Adrenal gland (tissue), 12 donors: ENCODE results near the gene UBA52. TPM values are rescaled to one million over a fixed set of nuclear protein-coding genes. Genes with fewer than 3 reads are reported as not detected.

ENCODE experiments used
- DNase-seq, 7 donors: peaks; one replicate each; pipeline ENCODE4 v3.0.0-alpha.2; 2019 to 2020
- H3K27ac ChIP-seq, 5 donors: fragments of 200-600 bp; sonication (generic) in 4 of 5; 1 replicate in 3 of 5; 2 replicates in 2 of 5; pipeline versions ENCODE4 v1.5.1 to v1.8.0; 2016 to 2020; ENCODE audit warnings: mild to moderate bottlenecking in 1 of 5
- H3K27me3 ChIP-seq: fragments of 200-600 bp; 2 replicates; pipeline ENCODE4 v1.8.0; 2021
- H3K36me3 ChIP-seq, 2 donors: fragments of 200-600 bp; replicated peaks in 1 of 2; 1 replicate in 1 of 2; 2 replicates in 1 of 2; pipeline versions ENCODE4 v1.5.1 to v1.8.0; 2018 to 2022
- H3K4me1 ChIP-seq, 2 donors: fragments of 200-600 bp; replicated peaks in 1 of 2; 1 replicate in 1 of 2; 2 replicates in 1 of 2; pipeline versions ENCODE4 v1.5.1 to v1.8.0; 2018 to 2021
- H3K4me3 ChIP-seq, 4 donors: fragments of 200-600 bp; sonication (generic) in 3 of 4; one replicate each; pipeline ENCODE4 v1.5.1; 2016 to 2018
- H3K9me3 ChIP-seq, 3 donors: fragments of 200-600 bp; sonication (generic) in 1 of 3; replicated peaks in 1 of 3; 1 replicate in 2 of 3; 2 replicates in 1 of 3; pipeline versions ENCODE4 v1.5.1 to v1.8.0; 2016 to 2021
- POLR2A ChIP-seq, 2 donors: fragments of 450-650 bp; IDR thresholded peaks; one replicate each; pipeline ENCODE4 v1.6.1; 2017; ENCODE audit warnings: antibody characterized with exemption in 2 of 2, mild to moderate bottlenecking in 2 of 2, moderate library complexity in 1 of 2
- WGBS, 4 donors: extraction: QIAGEN DNeasy Blood & Tissue Kit in 2 of 4; methylation state at CpG; one replicate each; pipeline versions ENCODE4 v1.1.5 to v1.1.7; 2013 to 2017; 5-methylcytosine and 5-hydroxymethylcytosine counted together
- intact Hi-C, 2 donors: fragments of 100-400 bp; cut with DNase I; formaldehyde crosslinking; loops; one replicate each; pipeline versions ENCODE4 v1.14.1 to v1.15.0; 2022 to 2023
- polyA plus RNA-seq, 3 donors: library from polyadenylated mRNA; stranded (reverse); fragments of 200-250 nt in 2 of 3; fragments of 350-450 nt in 1 of 3; fragmentation: Illumina TruSeq in 1 of 3; extraction: RNeasy Lipid Tissue Mini Kit (QIAGEN cat#74804) in 1 of 3; gene quantifications; one replicate each; pipeline ENCODE4 v1.2.3, GENCODE V29; 2013 to 2014
- total RNA-seq, 9 donors: library from RNA; depleted of rRNA in 4 of 9; stranded (reverse); fragments of >200 nt in 4 of 9; fragments of 120-200 nt in 1 of 9; fragmentation: NEBNext Ultra II Directional in 1 of 9; extraction: Animal tissue kit (Norgen Biotek cat#: 25700) in 1 of 9; gene quantifications; one replicate each; pipeline versions ENCODE4 v1.1.0 to v1.2.4, GENCODE V29; 2013 to 2023
- TF ChIP-seq, protein P1 (sequence below), 6 experiments: fragments of 450-650 bp in 4 of 6; fragments of 200-600 bp in 2 of 6; sonication (generic) in 1 of 6; IDR thresholded peaks; 1 replicate in 5 of 6; 2 replicates in 1 of 6; pipeline versions ENCODE4 v1.5.1 to v1.8.0; 2016 to 2021; ENCODE audit warnings: antibody characterized with exemption in 6 of 6, mild to moderate bottlenecking in 2 of 6, moderate library complexity in 1 of 6
- donor health status: healthy with polysubstance abuse.
- donor health status: Bipolar disorder and iron deficiency.
- donor health status: DM: yes; HTN: yes; CAD: no.
- donor health status: DM: no; HTN: no; CAD: no.
- donor health status: DM: no; HTN: no; CAD: no.
- donor health status: DM: yes; HTN: yes; CAD: no.

UBA52 gene
- total and polyA plus RNA-seq, 12 donors = 781 to 1,900 (median 1,042) TPM

DNA sequence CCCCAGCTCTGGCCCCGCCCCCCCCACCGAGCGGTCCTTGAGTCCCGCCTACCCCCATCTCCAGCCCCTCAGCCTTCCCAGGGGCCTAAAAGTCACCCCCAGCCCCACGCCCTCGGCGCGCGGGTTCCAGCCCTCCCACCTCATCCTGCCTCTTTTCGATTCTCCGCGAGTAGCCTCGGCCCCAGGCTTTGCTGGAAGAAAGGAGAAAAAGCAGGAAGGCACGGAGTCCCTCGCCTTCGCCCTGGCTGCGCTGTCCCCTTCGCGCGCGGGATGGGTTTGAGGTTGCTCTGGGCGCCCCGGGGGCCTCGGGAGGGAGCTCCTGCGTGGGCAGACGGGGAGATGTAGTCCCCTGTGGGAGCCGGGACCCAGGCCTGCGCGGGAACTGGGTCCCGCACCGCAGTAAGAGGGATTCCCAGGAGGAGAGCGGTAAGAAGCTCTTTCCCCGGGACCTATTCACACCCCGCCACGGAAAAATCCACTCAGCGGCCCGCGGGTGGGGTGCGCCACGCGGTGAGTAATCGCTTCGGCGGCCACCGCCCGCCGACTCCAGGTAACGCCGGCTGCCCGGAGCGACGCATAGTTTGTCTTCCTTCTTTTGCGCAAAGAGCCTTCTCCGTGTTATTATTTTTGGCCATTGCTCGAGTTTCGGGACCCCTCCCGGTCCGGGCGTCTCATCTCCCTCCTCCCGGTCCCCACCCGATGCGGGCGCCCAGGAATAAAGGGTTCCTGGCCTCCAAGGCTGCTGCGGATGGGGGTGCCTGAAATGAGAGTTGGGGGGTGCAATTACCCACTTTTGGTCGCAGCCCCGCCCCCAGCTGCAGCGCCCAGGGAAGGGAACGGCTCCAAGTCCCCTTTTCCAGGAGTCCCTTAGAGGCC lies 35.8 kb downstream of the UBA52 start:
- peaks cover 1 to 25% of the 10 kb centered on the region in 2 donors for H3K4me1 ChIP-seq
- intact Hi-C loops = no loop called here

DNA sequence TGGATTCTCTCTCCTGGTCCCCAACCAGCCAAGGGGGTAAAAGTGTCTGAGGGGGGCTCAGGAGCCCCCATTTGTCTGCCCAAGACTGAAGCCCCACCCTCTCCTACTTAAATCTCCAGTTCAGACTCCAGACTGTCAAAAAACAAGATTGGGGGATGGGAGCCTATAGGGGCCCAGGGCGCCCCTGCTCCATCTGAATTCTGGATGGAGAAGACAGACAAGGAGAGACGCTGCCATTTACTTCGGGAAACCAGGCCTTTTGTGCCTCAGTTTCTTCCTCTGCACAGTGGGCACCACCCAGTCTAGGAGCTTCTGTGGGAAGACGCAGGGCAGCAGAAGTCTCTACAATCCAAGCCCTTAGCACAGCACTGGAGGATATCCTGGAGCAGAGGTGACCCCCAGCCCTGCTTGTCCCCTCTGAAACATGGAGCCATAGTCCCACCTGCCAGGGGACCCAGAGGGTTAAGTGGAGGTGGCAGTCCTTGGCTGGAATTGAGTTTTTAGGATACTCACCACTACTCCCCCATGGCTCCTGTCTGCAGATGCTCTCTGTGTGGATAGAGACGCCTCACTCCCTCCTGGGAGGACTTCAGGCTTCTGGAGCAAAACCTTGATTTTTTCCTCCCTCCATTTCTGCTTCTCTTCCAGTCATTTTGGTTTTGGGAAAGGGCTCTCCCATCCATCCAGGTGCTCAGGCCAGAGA lies 36.6 kb downstream of the UBA52 start:
- WGBS, 4 donors = 22 to 37% (median 30%) methylated on average over 4 to 5 of the region's 5 CpGs
- H3K27me3 ChIP-seq = peaks cover 87% of the 10 kb centered on the region
- no peaks in the 10 kb centered on the region for H3K36me3 ChIP-seq
- intact Hi-C loops = no loop called here
- TF ChIP-seq, protein P1, sequence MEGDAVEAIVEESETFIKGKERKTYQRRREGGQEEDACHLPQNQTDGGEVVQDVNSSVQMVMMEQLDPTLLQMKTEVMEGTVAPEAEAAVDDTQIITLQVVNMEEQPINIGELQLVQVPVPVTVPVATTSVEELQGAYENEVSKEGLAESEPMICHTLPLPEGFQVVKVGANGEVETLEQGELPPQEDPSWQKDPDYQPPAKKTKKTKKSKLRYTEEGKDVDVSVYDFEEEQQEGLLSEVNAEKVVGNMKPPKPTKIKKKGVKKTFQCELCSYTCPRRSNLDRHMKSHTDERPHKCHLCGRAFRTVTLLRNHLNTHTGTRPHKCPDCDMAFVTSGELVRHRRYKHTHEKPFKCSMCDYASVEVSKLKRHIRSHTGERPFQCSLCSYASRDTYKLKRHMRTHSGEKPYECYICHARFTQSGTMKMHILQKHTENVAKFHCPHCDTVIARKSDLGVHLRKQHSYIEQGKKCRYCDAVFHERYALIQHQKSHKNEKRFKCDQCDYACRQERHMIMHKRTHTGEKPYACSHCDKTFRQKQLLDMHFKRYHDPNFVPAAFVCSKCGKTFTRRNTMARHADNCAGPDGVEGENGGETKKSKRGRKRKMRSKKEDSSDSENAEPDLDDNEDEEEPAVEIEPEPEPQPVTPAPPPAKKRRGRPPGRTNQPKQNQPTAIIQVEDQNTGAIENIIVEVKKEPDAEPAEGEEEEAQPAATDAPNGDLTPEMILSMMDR (IDR thresholded peaks at IDR 0.05) = no peak
- no peak for TF ChIP-seq POLR2A (IDR thresholded peaks at IDR 0.05)
- no peak overlapping the region for H3K27ac ChIP-seq
- no peak for DNase-seq
- H3K4me3 ChIP-seq = no peak overlapping the region
- peaks cover 4 to 31% of the 10 kb centered on the region in 2 donors for H3K4me1 ChIP-seq
- H3K9me3 ChIP-seq = no peaks in the 10 kb centered on the region

More for the DNA sequence above, 35.8 kb downstream of the UBA52 start:
- WGBS, 4 donors = 1 to 2% (median 2%) methylated on average over 29 to 68 of the region's 68 CpGs
- TF ChIP-seq, protein P1 (IDR thresholded peaks at IDR 0.05) = no peak
- DNase-seq = no peak
- Histone ChIP-seq H3K27ac (no peak overlapping the region), H3K4me3 (peak overlapping the region in 1 of 4 donors; percentile 23), H3K36me3 (no peaks in the 10 kb centered on the region), H3K27me3 (peaks cover 84% of the 10 kb centered on the region), H3K9me3 (no peaks in the 10 kb centered on the region)

DNA sequence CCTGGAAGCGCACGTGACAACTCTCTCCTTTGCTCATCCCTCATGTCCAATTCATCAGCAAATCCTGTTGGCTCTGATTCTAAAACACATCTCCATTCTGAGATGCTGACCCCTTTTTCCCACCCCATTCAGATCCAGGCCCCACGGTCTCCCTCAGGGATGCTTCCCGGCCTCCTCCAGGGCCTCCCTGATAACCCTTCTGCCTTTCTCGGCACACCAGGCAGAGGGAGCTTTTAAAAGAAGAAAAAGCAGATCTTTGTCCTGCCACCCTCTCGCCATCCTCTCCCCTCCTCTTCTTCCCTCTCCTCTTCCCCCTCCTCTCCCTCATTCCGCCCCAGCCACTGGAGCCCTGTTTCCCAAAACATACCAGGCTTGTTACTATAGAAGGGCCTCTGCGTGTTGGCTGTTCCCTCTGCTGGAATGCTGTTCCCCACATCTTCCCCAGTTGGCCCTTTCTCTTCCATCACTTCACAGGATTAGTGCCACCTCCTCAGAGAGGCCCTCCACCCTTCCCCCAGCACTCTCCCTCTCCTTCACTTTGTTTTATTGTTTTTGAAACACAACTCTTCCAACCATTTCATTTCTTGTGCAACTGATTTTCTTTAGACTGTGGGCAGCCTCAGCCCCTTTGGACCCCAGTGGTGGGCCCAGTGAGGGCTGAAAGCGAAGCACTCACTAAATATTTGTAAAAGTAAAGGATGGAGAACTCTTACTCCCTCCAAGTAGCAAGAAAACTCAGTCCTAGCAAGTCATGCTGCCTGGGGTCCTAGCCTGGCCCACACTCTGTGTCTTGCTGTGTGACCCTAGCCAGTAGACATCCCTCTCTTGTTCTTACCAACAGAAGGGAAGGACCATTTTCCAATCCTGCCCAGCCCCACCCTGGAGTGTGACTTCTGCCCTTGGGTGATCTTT lies 37.4 kb downstream of the UBA52 start:
- intact Hi-C loops = no loop called here
- WGBS, 4 donors = 59 to 72% (median 65%) methylated on average over 9 of the region's 9 CpGs
- TF ChIP-seq, protein P1 (IDR thresholded peaks at IDR 0.05) = no peak
- no peak for TF ChIP-seq POLR2A (IDR thresholded peaks at IDR 0.05)
- Histone ChIP-seq H3K9me3 (no peaks in the 10 kb centered on the region), H3K4me3 (no peak overlapping the region), H3K27ac (no peak overlapping the region), H3K4me1 (peaks cover 4 to 31% of the 10 kb centered on the region in 2 donors), H3K36me3 (no peaks in the 10 kb centered on the region), H3K27me3 (peaks cover 87% of the 10 kb centered on the region)
- no peak for DNase-seq

DNA sequence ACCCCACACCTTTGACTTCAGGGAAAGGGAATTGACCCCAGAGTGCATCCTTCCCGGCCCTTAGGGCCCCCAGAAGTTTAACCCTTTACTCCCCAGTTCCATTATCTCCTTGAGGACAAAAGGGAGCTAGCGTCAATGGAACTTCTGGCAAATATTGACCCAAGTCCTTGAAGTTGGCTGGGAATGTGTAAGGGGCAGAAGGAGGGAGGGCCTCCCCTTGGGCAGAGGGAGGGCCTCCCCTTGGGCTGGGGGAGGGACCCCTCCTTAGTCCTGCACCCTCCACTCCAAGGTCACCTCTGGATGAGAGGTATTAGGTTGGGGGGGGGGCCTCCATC lies 38.0 kb downstream of the UBA52 start:
- H3K27ac ChIP-seq = no peak overlapping the region
- WGBS, 4 donors = 31 to 50% (median 40%) methylated on average over 2 of the region's 2 CpGs
- H3K4me1 ChIP-seq = peaks cover 4 to 31% of the 10 kb centered on the region in 2 donors
- TF ChIP-seq POLR2A (IDR thresholded peaks at IDR 0.05) = no peak
- TF ChIP-seq, protein P1 (IDR thresholded peaks at IDR 0.05) = no peak
- peaks cover 87% of the 10 kb centered on the region for H3K27me3 ChIP-seq
- no peak overlapping the region for H3K4me3 ChIP-seq
- intact Hi-C loops = no loop called here
- no peaks in the 10 kb centered on the region for H3K9me3 ChIP-seq
- no peaks in the 10 kb centered on the region for H3K36me3 ChIP-seq
- DNase-seq = no peak
